Astrocyte (in vitro differentiated cells and primary cell): ENCODE measurements around the gene USP6NL. TPM values are rescaled to one million over a fixed set of nuclear protein-coding genes. Genes with fewer than 3 reads are reported as not detected.

ENCODE experiments used
- DNase-seq: peaks from one replicate; pipeline ENCODE4 v3.0.0-alpha.2; 2010; ENCODE audit warnings: low read depth
- FAIRE-seq: peaks from 2 replicates; lab custom pipeline; 2011; peaks lifted over from hg19 to GRCh38; lab: Jason Lieb, UNC
- H2AFZ ChIP-seq: 2 replicates; pipeline ENCODE4 v1.6.0; 2012; ENCODE audit warnings: low read depth, low read length, inconsistent platforms
- H3K27ac ChIP-seq: 2 replicates; pipeline ENCODE4 v1.5.1; 2011; ENCODE audit warnings: low read depth, low read length, inconsistent platforms
- H3K27me3 ChIP-seq: 2 replicates; pipeline ENCODE4 v1.6.0; 2011; ENCODE audit warnings: low read length, inconsistent platforms; ENCODE audit not compliant: insufficient read depth
- H3K36me3 ChIP-seq: 2 replicates; pipeline ENCODE4 v1.5.1; 2011; ENCODE audit warnings: low read length, inconsistent platforms; ENCODE audit not compliant: insufficient read depth
- H3K4me1 ChIP-seq: 2 replicates; pipeline ENCODE4 v1.5.1; 2011; ENCODE audit warnings: low read length, inconsistent platforms; ENCODE audit not compliant: insufficient read depth
- H3K4me2 ChIP-seq: 2 replicates; pipeline ENCODE4 v1.6.0; 2012; ENCODE audit warnings: low read length, inconsistent platforms
- H3K4me3 ChIP-seq: 2 replicates; pipeline ENCODE4 v1.5.1; 2011; ENCODE audit warnings: low read depth, mild to moderate bottlenecking, low read length, inconsistent platforms; ENCODE audit not compliant: insufficient read depth
- H3K79me2 ChIP-seq: 2 replicates; pipeline ENCODE4 v1.6.0; 2012; ENCODE audit warnings: mild to moderate bottlenecking, low read length, inconsistent platforms; ENCODE audit not compliant: insufficient read depth
- H3K9ac ChIP-seq: 2 replicates; pipeline ENCODE4 v1.6.0; 2012; ENCODE audit warnings: mild to moderate bottlenecking, low read length, inconsistent platforms
- H3K9me3 ChIP-seq: 2 replicates; pipeline ENCODE4 v1.5.1; 2012; ENCODE audit warnings: low read depth, mild to moderate bottlenecking, low read length, inconsistent platforms; ENCODE audit not compliant: insufficient read depth
- H4K20me1 ChIP-seq: 2 replicates; pipeline ENCODE4 v1.6.0; 2012; ENCODE audit warnings: low read length, inconsistent platforms; ENCODE audit not compliant: insufficient read depth
- H3K27ac Mint-ChIP-seq: one replicate; pipeline ENCODE4 v1.8.0; 2021; ENCODE audit warnings: mild to moderate bottlenecking, mixed read lengths; ENCODE audit not compliant: unreplicated experiment
- H3K27me3 Mint-ChIP-seq: one replicate; pipeline ENCODE4 v1.8.0; 2021; ENCODE audit warnings: low read depth, mixed read lengths; ENCODE audit not compliant: unreplicated experiment
- H3K36me3 Mint-ChIP-seq: one replicate; pipeline ENCODE4 v1.8.0; 2021; ENCODE audit warnings: low read depth, mixed read lengths; ENCODE audit not compliant: unreplicated experiment
- H3K4me1 Mint-ChIP-seq: one replicate; pipeline ENCODE4 v1.8.0; 2021; ENCODE audit warnings: low read depth, mixed read lengths; ENCODE audit not compliant: unreplicated experiment
- H3K4me3 Mint-ChIP-seq: one replicate; pipeline ENCODE4 v1.8.0; 2021; ENCODE audit warnings: mild to moderate bottlenecking, moderate library complexity, mixed read lengths; ENCODE audit not compliant: unreplicated experiment
- H3K9me3 Mint-ChIP-seq: one replicate; pipeline ENCODE4 v1.8.0; 2021; ENCODE audit warnings: mild to moderate bottlenecking, mixed read lengths; ENCODE audit not compliant: unreplicated experiment
- EZH2 ChIP-seq: IDR thresholded peaks from 2 replicates; pipeline ENCODE4 v1.6.1; 2012; ENCODE audit warnings: mild to moderate bottlenecking, low read length, inconsistent platforms; ENCODE audit not compliant: insufficient read depth
- total RNA-seq: library from RNA; stranded (reverse); gene quantifications from 2 replicates; pipeline ENCODE4 v1.2.1, GENCODE V29; 2021
- TF ChIP-seq, protein P1 (sequence below): IDR thresholded peaks from 2 replicates; pipeline ENCODE4 v1.5.1; 2011; ENCODE audit warnings: low read depth, mild to moderate bottlenecking, inconsistent platforms, low read length, moderate library complexity; ENCODE audit not compliant: insufficient read depth

Gene USP6NL
- total RNA-seq, 1 donor from 2014 or later = 16.6 TPM

DNA sequence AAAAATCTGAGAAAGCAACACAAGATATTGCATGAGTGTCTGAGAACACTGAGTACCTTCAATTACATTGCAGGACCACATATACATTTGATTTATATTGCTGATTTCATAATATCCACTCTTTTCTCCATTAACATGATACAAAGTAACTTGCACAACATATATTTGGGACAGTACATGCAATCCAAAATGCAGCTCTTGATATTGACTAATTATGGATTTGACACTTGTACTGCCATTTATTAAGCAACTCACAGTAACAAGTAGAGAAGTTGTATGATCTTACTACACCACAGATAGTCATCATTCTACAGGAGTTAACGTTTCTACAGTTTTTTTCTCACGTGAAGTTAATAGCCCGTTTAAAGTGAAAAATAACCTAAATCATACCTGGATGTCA, 46.7 kb downstream of the USP6NL start:
- no peak for FAIRE-seq
- Mint-ChIP-seq H3K27ac (no peak overlapping the region), H3K4me3 (no peak overlapping the region), H3K4me1 (no peaks in the 10 kb centered on the region), H3K9me3 (no peaks in the 10 kb centered on the region), H3K27me3 (no peaks in the 10 kb centered on the region), H3K36me3 (peaks cover 5% of the 10 kb centered on the region)
- peaks cover 11% of the 10 kb centered on the region for H4K20me1 ChIP-seq
- DNase-seq = no peak
- H3K79me2 ChIP-seq = peaks cover 48% of the 10 kb centered on the region
- H3K4me3 ChIP-seq = no peak overlapping the region
- H3K27ac ChIP-seq = no peak overlapping the region
- no peak overlapping the region for H3K4me2 ChIP-seq
- no peaks in the 10 kb centered on the region for H3K4me1 ChIP-seq
- H3K9ac ChIP-seq = no peak overlapping the region
- no peaks in the 10 kb centered on the region for H3K27me3 ChIP-seq
- no peak overlapping the region for H2AFZ ChIP-seq
- TF ChIP-seq, protein P1, sequence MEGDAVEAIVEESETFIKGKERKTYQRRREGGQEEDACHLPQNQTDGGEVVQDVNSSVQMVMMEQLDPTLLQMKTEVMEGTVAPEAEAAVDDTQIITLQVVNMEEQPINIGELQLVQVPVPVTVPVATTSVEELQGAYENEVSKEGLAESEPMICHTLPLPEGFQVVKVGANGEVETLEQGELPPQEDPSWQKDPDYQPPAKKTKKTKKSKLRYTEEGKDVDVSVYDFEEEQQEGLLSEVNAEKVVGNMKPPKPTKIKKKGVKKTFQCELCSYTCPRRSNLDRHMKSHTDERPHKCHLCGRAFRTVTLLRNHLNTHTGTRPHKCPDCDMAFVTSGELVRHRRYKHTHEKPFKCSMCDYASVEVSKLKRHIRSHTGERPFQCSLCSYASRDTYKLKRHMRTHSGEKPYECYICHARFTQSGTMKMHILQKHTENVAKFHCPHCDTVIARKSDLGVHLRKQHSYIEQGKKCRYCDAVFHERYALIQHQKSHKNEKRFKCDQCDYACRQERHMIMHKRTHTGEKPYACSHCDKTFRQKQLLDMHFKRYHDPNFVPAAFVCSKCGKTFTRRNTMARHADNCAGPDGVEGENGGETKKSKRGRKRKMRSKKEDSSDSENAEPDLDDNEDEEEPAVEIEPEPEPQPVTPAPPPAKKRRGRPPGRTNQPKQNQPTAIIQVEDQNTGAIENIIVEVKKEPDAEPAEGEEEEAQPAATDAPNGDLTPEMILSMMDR = no peak
- TF ChIP-seq EZH2 = no peak
- no peaks in the 10 kb centered on the region for H3K9me3 ChIP-seq
- no peaks in the 10 kb centered on the region for H3K36me3 ChIP-seq

GRCh38 chr10:11563936-11564335, 47.5 kb downstream of the USP6NL start:
- Histone ChIP-seq H3K79me2 (peaks cover 50% of the 10 kb centered on the region), H3K4me3 (no peak overlapping the region)
- H3K27ac Mint-ChIP-seq = no peak overlapping the region

GRCh38 chr10:11562888-11563287, 48.6 kb downstream of the USP6NL start:
- Histone ChIP-seq H3K4me3 (no peak overlapping the region), H3K27ac (no peak overlapping the region), H3K36me3 (no peaks in the 10 kb centered on the region), H3K9me3 (no peaks in the 10 kb centered on the region), H3K9ac (no peak overlapping the region), H3K4me1 (no peaks in the 10 kb centered on the region), H3K27me3 (no peaks in the 10 kb centered on the region), H2AFZ (no peak overlapping the region), H3K4me2 (no peak overlapping the region), H4K20me1 (peaks cover 6% of the 10 kb centered on the region), H3K79me2 (peaks cover 46% of the 10 kb centered on the region)
- peaks cover 5% of the 10 kb centered on the region for H3K36me3 Mint-ChIP-seq
- TF ChIP-seq EZH2 = no peak
- TF ChIP-seq, protein P1 = no peak
- DNase-seq (no peak), FAIRE-seq (no peak)
- H3K4me1 Mint-ChIP-seq = peaks cover 5% of the 10 kb centered on the region
- H3K27ac Mint-ChIP-seq = no peak overlapping the region
- no peaks in the 10 kb centered on the region for H3K27me3 Mint-ChIP-seq
- H3K4me3 Mint-ChIP-seq = no peak overlapping the region
- H3K9me3 Mint-ChIP-seq = peaks cover 2% of the 10 kb centered on the region

More at GRCh38 chr10:11563936-11564335, 47.5 kb downstream of the USP6NL start:
- Mint-ChIP-seq H3K9me3 (no peaks in the 10 kb centered on the region), H3K4me3 (no peak overlapping the region), H3K4me1 (no peaks in the 10 kb centered on the region), H3K27me3 (no peaks in the 10 kb centered on the region), H3K36me3 (peaks cover 5% of the 10 kb centered on the region)
- no peak for DNase-seq
- Histone ChIP-seq H3K4me2 (no peak overlapping the region), H3K27ac (no peak overlapping the region), H3K36me3 (no peaks in the 10 kb centered on the region), H3K27me3 (no peaks in the 10 kb centered on the region), H4K20me1 (peaks cover 11% of the 10 kb centered on the region), H3K9me3 (no peaks in the 10 kb centered on the region), H3K9ac (no peak overlapping the region), H2AFZ (no peak overlapping the region), H3K4me1 (no peaks in the 10 kb centered on the region)
- TF ChIP-seq, protein P1 = no peak
- TF ChIP-seq EZH2 = no peak
- FAIRE-seq = no peak
